ENCODE results near the gene ZNF330. TPM values are rescaled to one million over a fixed set of nuclear protein-coding genes. Genes with fewer than 3 reads are reported as not detected.

The ZNF330 gene
- total and polyA plus RNA-seq, 2 donors (not counting 1 experiment from before 2014, with no cell fraction given): 44.9 to 73.4 TPM

- H3K4me1 ChIP-seq (ENCODE audit: control insufficient read depth, extremely low read depth, insufficient read depth, low read length): no peaks in the 10 kb centered on the region
- no peak overlapping the region for H2AFZ ChIP-seq (ENCODE audit: low read length)
- no peaks in the 10 kb centered on the region for H3K27me3 ChIP-seq (ENCODE audit: control insufficient read depth, insufficient read depth, low read length)
- no peaks in the 10 kb centered on the region for H3K36me3 ChIP-seq (ENCODE audit: control insufficient read depth, insufficient read depth, low read length)
- no peak for TF ChIP-seq CTCF (conservative IDR thresholded peaks at IDR 0.05 in 1 of 2, IDR thresholded peaks at IDR 0.05 in 1 of 2; ENCODE audit: low read depth in 1 of 2, low read length in 2 of 2)
- no peak overlapping the region for H3K4me3 ChIP-seq (replicated peaks in 1 of 4; ENCODE audit: control extremely low read depth in 1 of 4, insufficient read depth in 1 of 4, low read depth in 3 of 4, low read length in 4 of 4)
- H3K4me2 ChIP-seq (ENCODE audit: extremely low read depth, insufficient read depth, low read length): no peak overlapping the region
- no peaks in the 10 kb centered on the region for H3K79me2 ChIP-seq (ENCODE audit: control insufficient read depth, insufficient read depth, low read length)
- H3K9ac ChIP-seq (ENCODE audit: insufficient read depth, low read length): no peak overlapping the region
- DNase-seq (ENCODE audit: low read depth in 2 of 2): no peak
- no peaks in the 10 kb centered on the region for H4K20me1 ChIP-seq (ENCODE audit: control insufficient read depth, extremely low read depth, insufficient read depth, low read length)
- H3K9me3 ChIP-seq (ENCODE audit: control insufficient read depth, insufficient read depth, low read depth, low read length): no peaks in the 10 kb centered on the region
- no peak overlapping the region for H3K27ac ChIP-seq (ENCODE audit: insufficient read depth, low read length)
These were observed 33.6 kb downstream of the ZNF330 start for GRCh38 chr4:141254326-141254725.

- Histone ChIP-seq H3K4me3 (replicated peaks in 1 of 4; ENCODE audit: control extremely low read depth in 1 of 4, insufficient read depth in 1 of 4, low read depth in 3 of 4, low read length in 4 of 4) (no peak overlapping the region), H3K36me3 (ENCODE audit: control insufficient read depth, insufficient read depth, low read length) (no peaks in the 10 kb centered on the region), H3K4me2 (ENCODE audit: extremely low read depth, insufficient read depth, low read length) (no peak overlapping the region), H3K9me3 (ENCODE audit: control insufficient read depth, insufficient read depth, low read depth, low read length) (no peaks in the 10 kb centered on the region), H2AFZ (ENCODE audit: low read length) (no peak overlapping the region), H4K20me1 (ENCODE audit: control insufficient read depth, extremely low read depth, insufficient read depth, low read length) (no peaks in the 10 kb centered on the region), H3K4me1 (ENCODE audit: control insufficient read depth, extremely low read depth, insufficient read depth, low read length) (no peaks in the 10 kb centered on the region), H3K27ac (ENCODE audit: insufficient read depth, low read length) (no peak overlapping the region), H3K27me3 (ENCODE audit: control insufficient read depth, insufficient read depth, low read length) (no peaks in the 10 kb centered on the region), H3K79me2 (ENCODE audit: control insufficient read depth, insufficient read depth, low read length) (no peaks in the 10 kb centered on the region), H3K9ac (ENCODE audit: insufficient read depth, low read length) (no peak overlapping the region)
- TF ChIP-seq EZH2 (IDR thresholded peaks at IDR 0.05; ENCODE audit: low read length, missing control alignments) (no peak), CTCF (conservative IDR thresholded peaks at IDR 0.05 in 1 of 2, IDR thresholded peaks at IDR 0.05 in 1 of 2; ENCODE audit: low read depth in 1 of 2, low read length in 2 of 2) (no peak)
- DNase-seq (ENCODE audit: low read depth in 2 of 2): peak in 1 of 2 donors; percentile 20
These were observed 34.3 kb downstream of the ZNF330 start for GRCh38 chr4:141255016-141255415.

GRCh38 chr4:141258558-141258957 lies 37.9 kb downstream of the ZNF330 start:
- Histone ChIP-seq H3K79me2 (ENCODE audit: control insufficient read depth, insufficient read depth, low read length) (no peaks in the 10 kb centered on the region), H3K4me1 (ENCODE audit: control insufficient read depth, extremely low read depth, insufficient read depth, low read length) (no peaks in the 10 kb centered on the region), H3K4me3 (replicated peaks in 1 of 4; ENCODE audit: control extremely low read depth in 1 of 4, insufficient read depth in 1 of 4, low read depth in 3 of 4, low read length in 4 of 4) (no peak overlapping the region), H3K9me3 (ENCODE audit: control insufficient read depth, insufficient read depth, low read depth, low read length) (no peaks in the 10 kb centered on the region), H3K27me3 (ENCODE audit: control insufficient read depth, insufficient read depth, low read length) (no peaks in the 10 kb centered on the region), H3K27ac (ENCODE audit: insufficient read depth, low read length) (no peak overlapping the region), H2AFZ (ENCODE audit: low read length) (no peak overlapping the region), H3K36me3 (ENCODE audit: control insufficient read depth, insufficient read depth, low read length) (no peaks in the 10 kb centered on the region), H4K20me1 (ENCODE audit: control insufficient read depth, extremely low read depth, insufficient read depth, low read length) (no peaks in the 10 kb centered on the region), H3K4me2 (ENCODE audit: extremely low read depth, insufficient read depth, low read length) (no peak overlapping the region), H3K9ac (ENCODE audit: insufficient read depth, low read length) (no peak overlapping the region)
- TF ChIP-seq CTCF (conservative IDR thresholded peaks at IDR 0.05 in 1 of 2, IDR thresholded peaks at IDR 0.05 in 1 of 2; ENCODE audit: low read depth in 1 of 2, low read length in 2 of 2): no peak
- no peak for TF ChIP-seq EZH2 (IDR thresholded peaks at IDR 0.05; ENCODE audit: low read length, missing control alignments)
- DNase-seq (ENCODE audit: low read depth in 2 of 2): no peak

All from fibroblast of lung (primary cell).